ENCODE data around the gene TREX2.

Gene TREX2, protein sequence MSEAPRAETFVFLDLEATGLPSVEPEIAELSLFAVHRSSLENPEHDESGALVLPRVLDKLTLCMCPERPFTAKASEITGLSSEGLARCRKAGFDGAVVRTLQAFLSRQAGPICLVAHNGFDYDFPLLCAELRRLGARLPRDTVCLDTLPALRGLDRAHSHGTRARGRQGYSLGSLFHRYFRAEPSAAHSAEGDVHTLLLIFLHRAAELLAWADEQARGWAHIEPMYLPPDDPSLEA

GRCh38 chrX:153445856-153446635 is at the start of gene TREX2:
Gene TREX2, minus strand, starts transcription at chrX:153446056. Its CDS starts 626 bp downstream, at chrX:153445430.
- no peak for DNase-seq (ENCODE audit: low read depth, low spot score)
- no peak within 1 kb of the TSS for H3K27ac ChIP-seq

DNA sequence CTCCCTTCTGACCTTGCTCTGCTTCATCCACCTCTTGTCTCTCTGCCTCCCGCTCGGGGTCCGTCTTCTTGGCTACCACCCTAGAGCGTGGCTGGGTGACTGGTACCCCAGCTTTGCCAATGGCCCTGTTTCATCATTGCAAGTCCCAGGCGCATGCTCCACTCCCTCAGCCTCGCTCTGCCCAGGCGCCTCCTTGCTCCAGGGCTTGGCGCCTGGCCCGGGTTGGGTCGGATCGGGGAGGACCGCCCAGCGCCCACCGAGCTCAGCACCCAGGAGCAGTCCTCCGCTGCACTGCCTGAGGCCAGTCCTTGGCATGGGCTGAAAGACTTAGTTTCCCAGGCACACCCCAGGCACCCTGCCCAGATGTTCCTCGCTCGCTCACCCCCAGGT is 49.5 kb upstream of the TREX2 start:
- H3K27ac ChIP-seq, result no peak overlapping the region
- DNase-seq (ENCODE audit: low read depth, low spot score), result no peak

DNA sequence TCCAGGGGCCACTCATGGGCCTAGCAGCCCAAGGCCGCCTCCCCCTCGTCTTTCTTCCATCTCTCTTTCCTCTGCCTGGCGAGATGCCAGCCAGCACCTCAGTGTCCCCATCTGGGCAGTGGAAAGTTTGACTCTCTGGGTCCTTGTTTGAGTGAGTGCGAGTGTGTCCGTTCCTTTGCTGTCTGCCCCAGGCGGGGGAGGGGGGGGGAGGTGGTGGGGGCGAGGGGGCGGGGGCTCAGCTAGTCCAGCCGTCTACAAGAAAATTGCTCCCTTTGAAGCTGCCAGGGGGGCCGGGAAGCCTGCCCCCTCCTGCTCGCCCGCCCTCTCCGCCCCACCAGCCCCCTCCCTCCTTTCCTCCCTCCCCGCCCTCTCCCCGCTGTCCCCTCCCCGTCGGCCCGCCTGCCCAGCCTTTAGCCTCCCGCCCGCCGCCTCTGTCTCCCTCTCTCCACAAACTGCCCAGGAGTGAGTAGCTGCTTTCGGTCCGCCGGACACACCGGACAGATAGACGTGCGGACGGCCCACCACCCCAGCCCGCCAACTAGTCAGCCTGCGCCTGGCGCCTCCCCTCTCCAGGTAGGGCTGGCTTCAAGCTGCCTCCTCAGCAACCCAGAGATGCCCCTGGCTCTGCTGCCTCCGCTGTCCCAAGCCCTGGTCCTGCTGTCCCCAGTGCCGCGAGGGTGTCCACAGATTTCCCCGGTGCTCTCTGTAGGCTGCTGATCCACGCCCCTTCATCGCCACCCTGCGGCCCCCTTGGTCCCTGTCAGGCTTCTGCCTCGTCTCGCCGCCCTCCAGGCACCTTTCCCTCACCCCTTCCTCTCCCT is 48.9 kb upstream of the TREX2 start, which contains the start of gene BGN:
Gene BGN, plus strand, starts transcription at position 440 of the 821 bp plus-strand sequence. CDS start 9,652 bp downstream, outside the sequence.
- no peak within 1 kb of the TSS for H3K27ac ChIP-seq
- no peak for DNase-seq (ENCODE audit: low read depth, low spot score)

DNA sequence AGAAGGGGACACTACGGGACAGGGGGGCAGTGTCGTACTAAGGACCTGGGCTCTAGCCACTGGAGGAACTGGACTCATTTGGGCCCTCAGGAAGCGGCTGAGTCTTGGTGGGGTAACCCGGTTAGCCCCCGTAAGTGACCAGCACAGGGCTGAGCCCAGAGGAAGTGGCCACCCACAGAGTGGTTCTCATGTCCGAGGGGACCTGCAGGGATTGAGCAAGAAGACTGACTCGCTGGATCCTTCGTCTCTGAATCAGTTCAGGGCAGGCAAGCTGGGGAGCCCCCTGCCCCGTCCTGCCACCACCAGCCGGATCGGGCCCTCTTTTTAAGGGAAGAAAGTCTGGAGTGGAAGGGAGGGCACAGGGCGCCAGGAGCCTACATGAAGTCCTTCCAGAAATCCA is 48.2 kb upstream of the TREX2 start:
- H3K27ac ChIP-seq, result no peak overlapping the region
- DNase-seq (ENCODE audit: low read depth, low spot score), result no peak

DNA sequence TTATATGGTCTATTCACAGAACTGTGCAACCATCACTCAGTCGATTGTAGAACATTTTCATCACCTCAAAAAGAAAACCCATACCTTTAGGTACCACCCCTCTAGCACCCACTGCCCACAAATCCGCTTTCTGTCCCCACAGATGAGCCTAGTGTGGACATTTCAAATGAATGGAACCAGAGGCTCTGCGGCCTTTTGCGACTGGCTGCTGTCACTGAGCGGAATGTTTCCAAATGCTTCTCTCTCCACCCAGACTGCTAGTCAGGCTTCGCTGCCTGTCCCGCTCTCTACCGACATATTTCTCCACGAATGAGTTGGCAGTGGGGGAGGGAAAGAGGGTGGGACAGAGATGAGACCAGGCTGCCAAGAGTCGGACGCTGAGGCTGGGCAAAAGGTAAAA is 47.2 kb upstream of the TREX2 start:
- no peak for DNase-seq (ENCODE audit: low read depth, low spot score)
- H3K27ac ChIP-seq, result no peak overlapping the region

- DNase-seq (ENCODE audit: low read depth, low spot score), result no peak
- H3K27ac ChIP-seq, result no peak overlapping the region
Observed at GRCh38 chrX:153492543-153492942, 46.7 kb upstream of the TREX2 start.

- DNase-seq (ENCODE audit: low read depth, low spot score), result no peak
- no peak overlapping the region for H3K27ac ChIP-seq
Observed at GRCh38 chrX:153491918-153492317, 46.1 kb upstream of the TREX2 start.

GRCh38 chrX:153491351-153491914 is 45.6 kb upstream of the TREX2 start:
- H3K27ac ChIP-seq, result no peak overlapping the region
- no peak for DNase-seq (ENCODE audit: low read depth, low spot score)

GRCh38 chrX:153490217-153490930 is 44.5 kb upstream of the TREX2 start:
- DNase-seq (ENCODE audit: low read depth, low spot score), result no peak
- H3K27ac ChIP-seq, result no peak overlapping the region

DNA sequence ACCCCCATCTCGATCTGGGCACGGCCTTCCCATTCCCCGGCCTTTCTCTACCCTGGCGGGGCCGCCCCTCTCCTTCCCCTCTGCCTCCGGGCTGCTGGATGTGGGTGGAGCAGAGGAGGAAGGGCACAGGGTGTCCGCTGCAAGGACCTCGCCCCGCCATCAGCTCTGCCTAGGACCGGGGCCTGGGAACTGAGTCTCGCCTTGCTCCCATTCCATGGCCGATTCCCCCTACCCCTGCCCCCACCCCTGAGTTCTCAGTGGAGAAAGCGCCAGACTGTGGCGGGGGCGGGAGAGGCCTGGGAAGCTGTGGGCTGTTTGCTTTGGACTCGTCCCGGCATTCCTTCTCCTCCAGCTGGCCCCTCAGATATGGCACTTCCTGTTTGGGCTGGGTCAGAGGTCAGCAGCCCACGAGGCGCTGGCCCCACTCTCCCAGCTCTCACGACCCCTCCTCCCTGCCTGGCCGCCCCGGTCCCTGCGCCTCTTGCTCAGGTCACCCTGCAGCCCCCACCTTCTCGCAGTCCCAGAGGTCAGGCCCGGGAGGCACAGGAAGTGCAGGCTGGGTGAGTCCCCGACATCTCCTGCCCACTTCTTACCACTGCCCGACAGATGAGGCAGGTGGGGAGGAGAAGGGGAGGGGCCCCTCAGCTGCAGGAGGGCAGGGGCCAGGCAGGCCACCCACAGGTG is 42.5 kb upstream of the TREX2 start:
- DNase-seq (ENCODE audit: low read depth, low spot score), result no peak
- H3K27ac ChIP-seq, result no peak overlapping the region

- no peak overlapping the region for H3K27ac ChIP-seq
- DNase-seq (ENCODE audit: low read depth, low spot score), result no peak
Observed at GRCh38 chrX:153487590-153488071, 41.8 kb upstream of the TREX2 start.

- no peak overlapping the region for H3K27ac ChIP-seq
- DNase-seq (ENCODE audit: low read depth, low spot score), result no peak
Observed at GRCh38 chrX:153486171-153486570, 40.3 kb upstream of the TREX2 start.

- DNase-seq (ENCODE audit: low read depth, low spot score), result no peak
- no peak overlapping the region for H3K27ac ChIP-seq
Observed at GRCh38 chrX:153485396-153486080, 39.7 kb upstream of the TREX2 start.

DNA sequence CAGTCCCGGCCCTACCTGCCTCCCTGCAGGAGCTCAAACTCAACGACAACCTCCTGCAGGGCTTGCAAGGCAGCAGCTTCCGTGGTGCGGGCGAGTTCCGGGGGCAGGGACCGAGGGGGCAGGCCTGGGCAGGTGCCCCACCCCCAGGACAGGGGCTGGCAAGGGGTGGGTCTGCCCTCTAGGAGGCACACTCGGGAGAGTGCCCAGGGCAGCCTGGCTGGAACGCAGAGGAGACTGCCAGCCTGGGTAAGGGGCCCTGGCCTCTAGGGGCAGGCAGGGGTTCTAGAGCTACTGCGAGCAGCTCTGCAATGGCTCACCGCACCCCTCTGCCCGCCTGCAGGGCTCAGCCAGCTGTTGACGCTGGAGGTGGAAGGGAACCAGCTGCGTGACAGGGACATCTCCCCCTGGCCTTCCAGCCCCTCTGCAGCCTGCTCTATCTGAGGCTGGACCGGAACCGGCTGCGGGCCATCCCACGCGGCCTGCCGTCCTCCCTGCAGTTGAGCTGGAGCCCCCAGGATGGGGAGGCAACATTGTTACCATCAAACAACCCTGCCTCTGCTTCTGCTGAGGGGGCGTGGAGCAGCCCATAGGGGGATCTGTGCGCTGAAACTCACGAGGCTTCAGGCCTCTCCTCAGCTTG is 36.6 kb upstream of the TREX2 start:
- DNase-seq (ENCODE audit: low read depth, low spot score), result no peak

DNA sequence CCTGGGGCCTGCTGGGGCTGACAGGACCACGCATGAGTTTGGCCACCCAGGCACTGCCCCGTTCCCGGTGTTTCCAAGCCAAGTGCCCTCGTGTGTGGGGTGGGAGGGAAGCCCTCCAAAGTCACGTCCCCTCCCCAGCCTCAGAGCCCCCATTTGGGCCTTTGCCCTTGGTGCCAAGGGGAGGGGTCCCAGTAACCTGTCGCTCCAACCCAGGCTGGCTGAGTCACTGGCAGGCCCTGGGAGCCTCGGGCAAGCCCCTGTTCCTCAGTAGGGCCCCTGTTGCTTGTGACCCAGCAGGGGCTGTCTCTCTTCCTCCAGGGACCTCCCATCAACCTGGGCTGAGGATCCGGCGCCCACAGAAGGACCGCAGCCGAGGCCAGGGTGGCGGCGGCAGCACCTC is 35.2 kb upstream of the TREX2 start:
- H3K27ac ChIP-seq, result no peak overlapping the region
- no peak for DNase-seq (ENCODE audit: low read depth, low spot score)

More for the DNA sequence above, 36.6 kb upstream of the TREX2 start:
- no peak overlapping the region for H3K27ac ChIP-seq

- no peak for DNase-seq (ENCODE audit: low read depth, low spot score)
- no peak overlapping the region for H3K27ac ChIP-seq
Observed at GRCh38 chrX:153478746-153479145, 32.9 kb upstream of the TREX2 start.

DNA sequence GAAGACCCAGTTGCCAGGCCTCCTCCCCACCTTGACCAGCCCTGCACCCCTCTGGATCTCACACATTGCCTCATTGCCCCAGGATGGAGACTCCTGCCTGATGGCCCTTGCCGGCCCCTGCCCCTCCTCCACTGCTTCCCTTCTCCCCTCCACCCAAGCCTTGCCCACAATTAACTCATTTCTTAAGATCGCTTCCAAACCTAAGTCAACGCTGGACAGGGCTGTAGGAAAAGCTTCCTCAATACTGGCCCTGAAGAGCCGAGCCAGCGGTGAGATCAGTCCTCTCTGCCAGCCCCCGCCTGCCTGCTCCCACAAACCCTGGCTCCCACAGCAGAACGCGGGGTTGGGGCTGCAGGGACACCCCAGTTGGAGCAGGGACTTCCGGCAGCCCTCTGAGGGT is 32.0 kb upstream of the TREX2 start:
- no peak for DNase-seq (ENCODE audit: low read depth, low spot score)
- H3K27ac ChIP-seq, result no peak overlapping the region

DNA sequence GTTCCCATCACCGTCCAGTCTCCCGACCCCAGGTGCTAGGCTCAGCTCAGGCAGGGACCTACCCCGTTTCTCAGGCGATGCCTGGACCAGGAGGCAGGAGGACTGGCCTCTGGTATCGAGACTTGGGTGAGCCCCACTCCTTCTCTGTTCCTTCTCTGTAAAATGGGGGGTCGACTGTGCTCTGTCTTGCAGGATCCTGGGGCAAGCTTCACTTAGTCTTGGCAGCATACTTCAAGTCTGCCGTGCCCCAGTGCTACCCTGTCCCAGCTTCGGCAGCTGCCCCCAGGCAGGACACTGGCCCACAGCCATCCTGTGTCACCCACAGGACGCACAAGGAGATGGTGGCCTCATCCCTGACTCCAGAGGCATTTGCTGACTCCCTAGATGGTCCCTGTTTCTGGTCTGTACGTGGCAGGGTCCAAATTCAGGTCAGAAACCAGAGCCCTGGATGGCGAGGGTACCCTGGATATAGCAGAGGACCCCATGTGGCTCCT is 31.6 kb upstream of the TREX2 start:
- DNase-seq (ENCODE audit: low read depth, low spot score), result no peak
- no peak overlapping the region for H3K27ac ChIP-seq

Measured in epithelial cell of prostate (primary cell).